NCI-H510A (cell line): Measurements from ENCODE around the gene FAM47E.
"Not testable (repeated sequence)": the region's sequence is repeated elsewhere in the genome, so short reads cannot be mapped to it uniquely, and the experiment has no call there.

ENCODE experiments used
- DNase-seq: peaks from one replicate; lab custom pipeline; 2025; lab: John Stamatoyannopoulos, UW

FAM47E gene

GRCh38 chr4:76270244-76271175, 19.0 kb downstream of the FAM47E start:
- no peak for DNase-seq

GRCh38 chr4:76271248-76271647, 19.7 kb downstream of the FAM47E start:
- no peak for DNase-seq

- DNase-seq, result no peak
Observed at GRCh38 chr4:76272073-76272472, 20.6 kb downstream of the FAM47E start.

GRCh38 chr4:76272582-76272981, 21.1 kb downstream of the FAM47E start:
- no peak for DNase-seq

- DNase-seq, result no peak
Observed at GRCh38 chr4:76272999-76273398, 21.5 kb downstream of the FAM47E start.

GRCh38 chr4:76275486-76276124, 24.1 kb downstream of the FAM47E start:
- no peak for DNase-seq

- no peak for DNase-seq
Observed at GRCh38 chr4:76276813-76277212, 25.3 kb downstream of the FAM47E start.

- DNase-seq, result no peak
Observed at GRCh38 chr4:76277667-76278066, 26.1 kb downstream of the FAM47E start.

- DNase-seq, result no peak
Observed at GRCh38 chr4:76278583-76278982, 27.1 kb downstream of the FAM47E start.

GRCh38 chr4:76279462-76279861, 27.9 kb downstream of the FAM47E start:
- DNase-seq, result no peak

- no peak for DNase-seq
Observed at GRCh38 chr4:76280488-76281441, 29.2 kb downstream of the FAM47E start.

GRCh38 chr4:76281594-76281993, 30.1 kb downstream of the FAM47E start:
- not testable (repeated sequence) for DNase-seq

- no peak for DNase-seq
Observed at GRCh38 chr4:76282941-76283689, 31.6 kb downstream of the FAM47E start.

GRCh38 chr4:76283900-76284299, 32.4 kb downstream of the FAM47E start:
- no peak for DNase-seq

GRCh38 chr4:76287811-76288210, 36.3 kb downstream of the FAM47E start:
- not testable (repeated sequence) for DNase-seq

GRCh38 chr4:76292730-76293129, 41.2 kb downstream of the FAM47E start:
- no peak for DNase-seq

- no peak for DNase-seq
Observed at GRCh38 chr4:76293772-76294171, 42.3 kb downstream of the FAM47E start.

- DNase-seq, result no peak
Observed at GRCh38 chr4:76296286-76296820, 44.8 kb downstream of the FAM47E start.

GRCh38 chr4:76298227-76298626, 46.7 kb downstream of the FAM47E start:
- no peak for DNase-seq

GRCh38 chr4:76300012-76300411, 48.5 kb downstream of the FAM47E start:
- no peak for DNase-seq
